PC-9 (cell line): ENCODE data around the gene HSBP1.

Experiments
- EZH2 ChIP-seq: fragments of 200-600 bp; sonication (generic); IDR thresholded peaks from 2 replicates; pipeline ENCODE4 v1.8.0; 2017; ENCODE audit warnings: antibody characterized with exemption, low read depth
- TF ChIP-seq, protein P1 (sequence below): fragments of 200-600 bp; sonication (generic); conservative IDR thresholded peaks from 2 replicates; pipeline ENCODE4 v1.6.1; 2017; ENCODE audit warnings: mixed run types, antibody characterized with exemption, mild to moderate bottlenecking, moderate library complexity

DNA sequence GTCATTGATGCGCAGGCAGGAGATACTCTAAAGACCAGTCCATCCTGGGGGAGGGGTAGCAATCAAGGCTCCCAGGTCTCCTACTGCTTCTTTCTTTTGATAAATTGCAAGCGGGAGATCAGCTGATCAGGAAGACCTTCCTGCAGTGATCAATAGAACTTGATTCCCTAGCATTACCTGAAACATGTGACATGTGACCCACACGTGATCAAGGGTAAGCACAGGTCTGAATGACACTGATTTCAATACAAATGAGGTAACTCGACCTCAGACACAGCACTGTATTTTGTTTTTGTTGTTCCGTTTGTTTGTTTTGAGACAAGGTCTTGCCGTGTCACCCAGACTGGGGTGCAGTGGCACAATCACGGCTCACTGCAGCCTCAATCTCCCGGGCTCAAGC is 51.5 kb downstream of the HSBP1 start:
- TF ChIP-seq, protein P1, sequence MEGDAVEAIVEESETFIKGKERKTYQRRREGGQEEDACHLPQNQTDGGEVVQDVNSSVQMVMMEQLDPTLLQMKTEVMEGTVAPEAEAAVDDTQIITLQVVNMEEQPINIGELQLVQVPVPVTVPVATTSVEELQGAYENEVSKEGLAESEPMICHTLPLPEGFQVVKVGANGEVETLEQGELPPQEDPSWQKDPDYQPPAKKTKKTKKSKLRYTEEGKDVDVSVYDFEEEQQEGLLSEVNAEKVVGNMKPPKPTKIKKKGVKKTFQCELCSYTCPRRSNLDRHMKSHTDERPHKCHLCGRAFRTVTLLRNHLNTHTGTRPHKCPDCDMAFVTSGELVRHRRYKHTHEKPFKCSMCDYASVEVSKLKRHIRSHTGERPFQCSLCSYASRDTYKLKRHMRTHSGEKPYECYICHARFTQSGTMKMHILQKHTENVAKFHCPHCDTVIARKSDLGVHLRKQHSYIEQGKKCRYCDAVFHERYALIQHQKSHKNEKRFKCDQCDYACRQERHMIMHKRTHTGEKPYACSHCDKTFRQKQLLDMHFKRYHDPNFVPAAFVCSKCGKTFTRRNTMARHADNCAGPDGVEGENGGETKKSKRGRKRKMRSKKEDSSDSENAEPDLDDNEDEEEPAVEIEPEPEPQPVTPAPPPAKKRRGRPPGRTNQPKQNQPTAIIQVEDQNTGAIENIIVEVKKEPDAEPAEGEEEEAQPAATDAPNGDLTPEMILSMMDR = no peak
- no peak for TF ChIP-seq EZH2
